ENCODE measurements around the gene SBNO2. TPM values are rescaled to one million over a fixed set of nuclear protein-coding genes. Genes with fewer than 3 reads are reported as not detected.

The SBNO2 gene
- total RNA-seq, 1 donor from 2014 or later = 122 TPM

GRCh38 chr19:1153891-1154730, 20.0 kb downstream of the SBNO2 start:
- no peak for DNase-seq (ENCODE audit: low spot score)

GRCh38 chr19:1151917-1152587, 22.0 kb downstream of the SBNO2 start:
- no peak for DNase-seq (ENCODE audit: low spot score)

GRCh38 chr19:1151037-1151724, 22.9 kb downstream of the SBNO2 start:
- no peak for DNase-seq (ENCODE audit: low spot score)

GRCh38 chr19:1150333-1151036, 23.6 kb downstream of the SBNO2 start:
- DNase-seq (ENCODE audit: low spot score) = no peak

GRCh38 chr19:1149259-1150045, 24.6 kb downstream of the SBNO2 start:
- no peak for DNase-seq (ENCODE audit: low spot score)

GRCh38 chr19:1147934-1148549, 26.0 kb downstream of the SBNO2 start:
- no peak for DNase-seq (ENCODE audit: low spot score)

- no peak for DNase-seq (ENCODE audit: low spot score)
Observed at GRCh38 chr19:1146858-1147780, 26.9 kb downstream of the SBNO2 start.

- DNase-seq (ENCODE audit: low spot score) = no peak
Observed at GRCh38 chr19:1146412-1146699, 27.7 kb downstream of the SBNO2 start.

GRCh38 chr19:1145635-1146411, 28.2 kb downstream of the SBNO2 start:
- no peak for DNase-seq (ENCODE audit: low spot score)

- DNase-seq (ENCODE audit: low spot score) = no peak
Observed at GRCh38 chr19:1144741-1145140, 29.3 kb downstream of the SBNO2 start.

- DNase-seq (ENCODE audit: low spot score) = no peak
Observed at GRCh38 chr19:1143828-1144399, 30.2 kb downstream of the SBNO2 start.

- DNase-seq (ENCODE audit: low spot score) = no peak
Observed at GRCh38 chr19:1141944-1142343, 32.1 kb downstream of the SBNO2 start.

GRCh38 chr19:1140272-1141027, 33.6 kb downstream of the SBNO2 start:
- DNase-seq (ENCODE audit: low spot score) = no peak

GRCh38 chr19:1139126-1139525, 34.9 kb downstream of the SBNO2 start:
- DNase-seq (ENCODE audit: low spot score) = no peak

- DNase-seq (ENCODE audit: low spot score) = no peak
Observed at GRCh38 chr19:1138121-1138520, 35.9 kb downstream of the SBNO2 start.

GRCh38 chr19:1136621-1137317, 37.3 kb downstream of the SBNO2 start:
- DNase-seq (ENCODE audit: low spot score) = no peak

- no peak for DNase-seq (ENCODE audit: low spot score)
Observed at GRCh38 chr19:1136201-1136600, 37.9 kb downstream of the SBNO2 start.
